ENCODE measurements around the gene ZNF845. TPM values are rescaled to one million over a fixed set of nuclear protein-coding genes. Genes with fewer than 3 reads are reported as not detected.

ZNF845 gene
- total and polyA plus RNA-seq, 2 donors (not counting 3 experiments of a cell fraction or from before 2014, with no cell fraction given), result 0.88 to 4.6 TPM

DNA sequence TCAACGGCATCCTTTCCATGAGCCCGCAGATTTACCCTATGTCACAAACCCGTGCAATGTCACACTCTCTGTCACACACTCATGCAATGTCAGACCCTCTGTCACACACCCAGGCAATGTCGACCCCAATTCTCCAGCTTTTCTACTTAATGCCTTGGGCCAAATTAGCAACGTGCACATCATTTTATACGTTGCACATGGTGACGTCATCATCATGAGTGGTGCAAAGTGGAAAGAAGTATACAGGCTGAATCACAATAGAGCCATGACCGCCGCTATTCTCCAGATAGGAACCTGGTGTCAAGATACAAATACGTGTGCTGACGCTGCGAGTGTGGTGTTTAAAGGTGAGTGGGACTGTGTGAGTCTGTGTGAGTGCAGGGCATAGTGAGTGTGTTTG is 21.7 kb upstream of the ZNF845 start:
- Histone ChIP-seq H3K27me3 (ENCODE audit: control insufficient read depth in 2 of 2, insufficient read depth in 2 of 2, low read length in 2 of 2) (no peaks in the 10 kb centered on the region), H3K9me3 (replicated peaks; ENCODE audit: control insufficient read depth, insufficient read depth, low read length) (no peaks in the 10 kb centered on the region), H2AFZ (ENCODE audit: low read depth, low read length) (no peak overlapping the region), H3K79me2 (ENCODE audit: control insufficient read depth, insufficient read depth, low read length) (no peaks in the 10 kb centered on the region), H4K20me1 (replicated peaks; ENCODE audit: control insufficient read depth, extremely low read depth, insufficient read depth, low read length) (no peaks in the 10 kb centered on the region), H3K4me2 (ENCODE audit: insufficient read depth, low read length) (no peak overlapping the region), H3K4me1 (ENCODE audit: control insufficient read depth, extremely low read depth, insufficient read depth, low read length) (no peaks in the 10 kb centered on the region), H3K36me3 (ENCODE audit: control insufficient read depth in 2 of 2, extremely low read depth in 1 of 2, insufficient read depth in 2 of 2, low read length in 2 of 2) (no peaks in the 10 kb centered on the region), H3K27ac (ENCODE audit: insufficient read depth, low read depth, low read length) (no peak overlapping the region), H3K9ac (replicated peaks; ENCODE audit: extremely low read depth, insufficient read depth, low read length) (no peak overlapping the region), H3K9me1 (replicated peaks; ENCODE audit: control insufficient read depth, extremely low read depth, insufficient read depth, low read length) (no peaks in the 10 kb centered on the region), H3K4me3 (replicated peaks in 1 of 3; ENCODE audit: insufficient read depth in 1 of 3, low read depth in 1 of 3, low read length in 3 of 3) (no peak overlapping the region)
- CTCF ChIA-PET, result no interaction called here
- no TSS peak for BruUV-seq (replicated peaks)
- intact Hi-C loops (cut with micrococcal nuclease), result no loop called here
- TF ChIP-seq, protein P1, sequence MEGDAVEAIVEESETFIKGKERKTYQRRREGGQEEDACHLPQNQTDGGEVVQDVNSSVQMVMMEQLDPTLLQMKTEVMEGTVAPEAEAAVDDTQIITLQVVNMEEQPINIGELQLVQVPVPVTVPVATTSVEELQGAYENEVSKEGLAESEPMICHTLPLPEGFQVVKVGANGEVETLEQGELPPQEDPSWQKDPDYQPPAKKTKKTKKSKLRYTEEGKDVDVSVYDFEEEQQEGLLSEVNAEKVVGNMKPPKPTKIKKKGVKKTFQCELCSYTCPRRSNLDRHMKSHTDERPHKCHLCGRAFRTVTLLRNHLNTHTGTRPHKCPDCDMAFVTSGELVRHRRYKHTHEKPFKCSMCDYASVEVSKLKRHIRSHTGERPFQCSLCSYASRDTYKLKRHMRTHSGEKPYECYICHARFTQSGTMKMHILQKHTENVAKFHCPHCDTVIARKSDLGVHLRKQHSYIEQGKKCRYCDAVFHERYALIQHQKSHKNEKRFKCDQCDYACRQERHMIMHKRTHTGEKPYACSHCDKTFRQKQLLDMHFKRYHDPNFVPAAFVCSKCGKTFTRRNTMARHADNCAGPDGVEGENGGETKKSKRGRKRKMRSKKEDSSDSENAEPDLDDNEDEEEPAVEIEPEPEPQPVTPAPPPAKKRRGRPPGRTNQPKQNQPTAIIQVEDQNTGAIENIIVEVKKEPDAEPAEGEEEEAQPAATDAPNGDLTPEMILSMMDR (IDR thresholded peaks at IDR 0.05; ENCODE audit: extremely low read depth in 1 of 2, insufficient read depth in 1 of 2, low read depth in 1 of 2, low read length in 2 of 2), result no peak
- no peak for TF ChIP-seq GATA2 (IDR thresholded peaks at IDR 0.05; ENCODE audit: insufficient read depth, insufficient read length, low read depth, low read length)
- no peak for TF ChIP-seq POLR2AphosphoS5 (IDR thresholded peaks at IDR 0.05; ENCODE audit: insufficient read depth, low read depth, low read length)
- TF ChIP-seq JUN (IDR thresholded peaks at IDR 0.05; ENCODE audit: borderline replicate concordance, insufficient read depth, insufficient read length, low read depth), result no peak
- TF ChIP-seq POLR2A (IDR thresholded peaks at IDR 0.05; ENCODE audit: low read depth, low read length), result no peak
- DNase-seq (ENCODE audit: low read depth, low spot score) (no peak), FAIRE-seq (no peak)
- dilution Hi-C loops (cut with MboI; ENCODE audit: extremely low pct_ligation_motif_present, low sequenced_read_pairs), result no loop called here
- POLR2A ChIA-PET, result no interaction called here

DNA sequence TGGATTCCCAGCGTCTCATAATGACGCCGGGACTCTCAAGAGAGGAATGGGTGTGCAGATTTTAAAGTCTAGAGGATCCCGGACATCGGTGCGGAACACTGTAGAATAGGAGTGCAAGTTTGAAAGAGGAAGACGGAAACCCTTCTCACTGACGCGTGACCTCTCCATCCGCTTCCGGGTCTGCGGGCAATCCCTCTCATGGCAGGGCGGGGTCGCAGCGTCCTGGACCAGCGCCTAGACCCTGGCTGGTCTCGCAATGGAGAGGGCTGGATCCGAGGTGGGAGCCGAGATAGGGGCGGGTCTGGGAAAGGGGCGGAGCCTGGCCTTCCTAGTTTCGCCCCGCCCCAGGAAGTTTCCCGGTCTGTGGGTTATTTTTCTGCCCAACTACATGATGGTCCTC is 4.6 kb upstream of the ZNF845 start:
- BruUV-seq (replicated peaks), result no TSS peak
- Histone ChIP-seq H3K9ac (replicated peaks; ENCODE audit: extremely low read depth, insufficient read depth, low read length) (no peak overlapping the region), H3K36me3 (ENCODE audit: control insufficient read depth in 2 of 2, extremely low read depth in 1 of 2, insufficient read depth in 2 of 2, low read length in 2 of 2) (no peaks in the 10 kb centered on the region), H3K4me1 (ENCODE audit: control insufficient read depth, extremely low read depth, insufficient read depth, low read length) (peaks cover 2% of the 10 kb centered on the region), H3K27ac (ENCODE audit: insufficient read depth, low read depth, low read length) (no peak overlapping the region), H3K9me1 (replicated peaks; ENCODE audit: control insufficient read depth, extremely low read depth, insufficient read depth, low read length) (no peaks in the 10 kb centered on the region), H3K4me2 (ENCODE audit: insufficient read depth, low read length) (no peak overlapping the region), H3K9me3 (replicated peaks; ENCODE audit: control insufficient read depth, insufficient read depth, low read length) (no peaks in the 10 kb centered on the region), H4K20me1 (replicated peaks; ENCODE audit: control insufficient read depth, extremely low read depth, insufficient read depth, low read length) (no peaks in the 10 kb centered on the region), H2AFZ (ENCODE audit: low read depth, low read length) (no peak overlapping the region), H3K4me3 (replicated peaks in 1 of 3; ENCODE audit: insufficient read depth in 1 of 3, low read depth in 1 of 3, low read length in 3 of 3) (no peak overlapping the region), H3K27me3 (ENCODE audit: control insufficient read depth in 2 of 2, insufficient read depth in 2 of 2, low read length in 2 of 2) (no peaks in the 10 kb centered on the region), H3K79me2 (ENCODE audit: control insufficient read depth, insufficient read depth, low read length) (no peaks in the 10 kb centered on the region)
- intact Hi-C loops (cut with micrococcal nuclease) (no loop called here), dilution Hi-C loops (cut with MboI; ENCODE audit: extremely low pct_ligation_motif_present, low sequenced_read_pairs) (no loop called here)
- FAIRE-seq (no peak), DNase-seq (ENCODE audit: low read depth, low spot score) (no peak)
- ChIA-PET POLR2A (no interaction called here), CTCF (no interaction called here)
- TF ChIP-seq, protein P1 (IDR thresholded peaks at IDR 0.05; ENCODE audit: extremely low read depth in 1 of 2, insufficient read depth in 1 of 2, low read depth in 1 of 2, low read length in 2 of 2), result no peak
- no peak for TF ChIP-seq GATA2 (IDR thresholded peaks at IDR 0.05; ENCODE audit: insufficient read depth, insufficient read length, low read depth, low read length)
- no peak for TF ChIP-seq MYC (IDR thresholded peaks at IDR 0.05; ENCODE audit: low read depth, low read length)
- no peak for TF ChIP-seq JUN (IDR thresholded peaks at IDR 0.05; ENCODE audit: borderline replicate concordance, insufficient read depth, insufficient read length, low read depth)
- TF ChIP-seq EZH2 (IDR thresholded peaks at IDR 0.05; ENCODE audit: borderline replicate concordance, low read depth, low read length, severe bottlenecking), result no peak
- no peak for TF ChIP-seq FOS (IDR thresholded peaks at IDR 0.05; ENCODE audit: borderline replicate concordance, insufficient read depth, low read length)
- TF ChIP-seq POLR2A (IDR thresholded peaks at IDR 0.05; ENCODE audit: low read depth, low read length), result no peak
- TF ChIP-seq, protein P2, sequence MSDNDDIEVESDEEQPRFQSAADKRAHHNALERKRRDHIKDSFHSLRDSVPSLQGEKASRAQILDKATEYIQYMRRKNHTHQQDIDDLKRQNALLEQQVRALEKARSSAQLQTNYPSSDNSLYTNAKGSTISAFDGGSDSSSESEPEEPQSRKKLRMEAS (IDR thresholded peaks at IDR 0.05; ENCODE audit: insufficient read depth, insufficient read length), result no peak
- no peak for TF ChIP-seq POLR2AphosphoS5 (IDR thresholded peaks at IDR 0.05; ENCODE audit: insufficient read depth, low read depth, low read length)

Data from endothelial cell of umbilical vein (primary cell).